Measurements from ENCODE around the gene TMEM116.

TMEM116 gene

DNA sequence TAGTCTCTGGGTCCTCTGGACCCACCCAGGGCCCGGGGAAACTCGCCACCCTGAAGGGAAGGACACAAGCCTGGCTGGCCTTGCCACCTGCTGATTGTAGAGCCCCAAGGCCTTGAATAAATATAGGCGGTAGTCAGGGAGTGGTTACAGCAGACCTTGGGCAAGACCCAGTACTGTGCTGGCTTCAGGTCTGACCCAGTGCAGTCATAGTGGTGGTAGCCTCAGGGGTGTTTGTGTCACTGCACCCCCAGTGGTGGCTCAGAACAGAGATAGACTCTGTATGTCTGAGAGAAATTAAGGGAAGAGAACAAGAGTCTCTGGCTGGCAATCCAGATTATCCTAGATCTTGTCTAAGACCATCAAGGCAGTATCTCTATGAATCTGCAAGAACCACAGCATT lies 107.5 kb downstream of the TMEM116 start:
- no peak for DNase-seq (ENCODE audit: low read depth in 1 of 2, low spot score in 1 of 2)

GRCh38 chr12:111904446-111904975 lies 108.5 kb downstream of the TMEM116 start:
- DNase-seq (ENCODE audit: low read depth in 1 of 2, low spot score in 1 of 2), result no peak

DNA sequence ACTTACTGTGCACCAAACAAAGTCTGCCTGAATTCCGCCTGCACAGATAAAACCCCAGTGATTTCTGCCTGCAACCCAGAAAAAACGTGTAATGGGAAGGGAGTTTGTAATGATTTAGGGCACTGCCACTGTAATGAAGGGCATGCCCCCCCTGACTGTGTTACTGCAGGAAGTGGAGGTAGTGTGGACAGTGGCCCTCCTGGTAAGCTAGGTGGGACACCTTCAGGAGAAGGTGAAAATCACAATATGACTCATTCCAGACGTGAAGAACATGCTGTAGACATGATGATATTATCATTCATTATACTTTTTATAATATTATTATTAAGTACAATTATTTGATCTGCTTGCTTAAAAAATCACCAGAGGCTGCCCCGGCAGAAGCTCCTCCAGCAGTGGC lies 111.8 kb downstream of the TMEM116 start:
- DNase-seq (ENCODE audit: low read depth in 1 of 2, low spot score in 1 of 2), result no peak

- no peak for DNase-seq (ENCODE audit: low read depth in 1 of 2, low spot score in 1 of 2)
Measured at GRCh38 chr12:111894556-111894955, 118.4 kb downstream of the TMEM116 start.

- DNase-seq (ENCODE audit: low read depth in 1 of 2, low spot score in 1 of 2), result no peak
Measured at GRCh38 chr12:111893287-111893686, 119.7 kb downstream of the TMEM116 start.

GRCh38 chr12:111887926-111888745 lies 124.8 kb downstream of the TMEM116 start:
- DNase-seq (ENCODE audit: low read depth in 1 of 2, low spot score in 1 of 2), result no peak

DNA sequence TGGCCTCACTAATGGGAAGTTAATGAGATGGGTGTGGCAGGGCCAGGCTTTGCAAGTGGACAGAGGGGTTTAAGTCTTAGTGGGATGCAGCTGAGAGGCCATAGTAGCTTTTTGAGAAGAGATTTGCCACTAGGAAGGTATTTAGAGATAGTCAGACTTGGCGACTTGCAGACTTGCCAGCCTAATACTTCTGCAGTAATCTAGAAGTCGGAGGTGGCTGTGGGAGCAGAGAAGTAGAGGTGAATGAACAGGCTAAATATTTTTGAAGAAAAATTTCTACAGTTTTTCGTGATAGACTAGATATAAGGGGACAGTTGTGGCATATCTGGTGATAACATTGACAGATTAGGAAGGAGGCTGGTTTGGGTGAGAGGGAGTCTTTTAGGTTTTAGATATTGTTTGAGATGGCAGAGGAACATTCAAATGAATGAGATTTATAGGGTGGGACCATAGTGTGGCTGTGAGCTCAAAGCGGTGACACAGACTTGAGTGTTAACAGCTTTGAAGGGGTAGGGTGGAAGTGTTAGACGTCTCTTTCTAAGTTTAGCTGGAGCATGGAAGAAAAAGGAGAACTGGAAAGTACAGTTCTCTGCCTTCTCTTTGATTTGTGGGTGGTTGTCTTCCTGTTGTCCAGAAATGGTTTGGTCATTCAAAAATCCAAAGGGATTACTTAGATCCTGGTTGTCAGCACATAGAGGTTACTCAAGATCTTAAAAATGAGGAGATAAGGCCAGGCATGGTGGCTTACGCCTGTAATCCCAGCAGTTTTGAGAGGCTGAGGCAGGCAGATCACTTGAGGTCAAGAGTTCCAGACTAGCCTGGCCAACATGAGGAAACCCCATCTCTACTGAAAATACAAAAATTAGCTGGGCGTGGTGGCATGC lies 126.1 kb downstream of the TMEM116 start:
- no peak for DNase-seq (ENCODE audit: low read depth in 1 of 2, low spot score in 1 of 2)

DNA sequence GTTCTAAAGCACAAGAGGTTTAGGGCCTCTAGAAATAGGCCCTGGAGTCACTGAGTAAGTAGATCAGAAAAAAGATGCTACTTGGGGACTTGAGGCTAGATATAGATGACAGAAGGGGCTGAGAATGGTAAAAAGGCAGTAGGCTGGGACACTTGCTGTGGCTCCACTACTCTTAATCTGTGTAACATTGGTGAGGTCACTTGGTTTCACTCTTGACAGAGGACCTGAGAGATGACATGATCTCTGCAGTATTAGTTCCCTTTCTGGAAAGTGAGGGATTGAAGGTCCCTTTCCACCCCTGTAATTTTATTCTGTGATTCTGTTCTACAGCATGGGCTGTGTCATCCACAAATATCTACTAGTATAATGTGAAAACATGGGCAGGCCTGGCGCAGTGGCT lies 131.2 kb downstream of the TMEM116 start:
- no peak for DNase-seq (ENCODE audit: low read depth in 1 of 2, low spot score in 1 of 2)
